ENCODE data around the gene TMEM219.

TMEM219 gene

GRCh38 chr16:29983420-29984136 lies 21.7 kb downstream of the TMEM219 start:
- no peak for DNase-seq

DNA sequence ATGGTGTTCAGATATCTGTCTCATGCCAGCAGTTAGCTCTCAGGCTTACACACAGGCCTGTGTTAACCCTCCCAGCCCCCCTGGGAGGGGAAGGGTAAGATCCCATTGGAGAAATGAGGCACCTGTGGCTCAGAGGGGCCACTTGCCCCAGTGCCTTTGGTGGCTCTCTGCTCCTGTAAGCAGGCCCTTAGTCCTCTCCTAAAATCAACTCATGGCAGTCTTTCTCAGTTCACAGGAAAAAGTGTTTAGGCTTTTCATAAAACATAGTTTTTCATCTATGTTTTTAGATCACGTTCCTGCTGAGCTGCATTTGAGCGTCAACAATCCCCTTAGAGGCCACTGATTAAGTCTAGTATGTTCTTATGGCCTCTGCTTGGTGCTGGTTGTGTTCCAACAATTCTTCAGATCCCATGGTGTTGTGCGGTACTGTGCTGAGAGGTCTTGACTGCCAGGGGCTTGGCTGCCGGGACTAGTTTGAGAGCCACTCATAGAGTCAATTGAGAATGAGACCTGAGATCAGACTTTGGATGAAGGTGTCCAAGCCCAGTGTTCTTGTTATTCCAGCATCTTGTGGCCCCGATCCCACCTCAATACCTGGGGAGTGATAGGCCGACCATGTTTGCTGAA lies 22.4 kb downstream of the TMEM219 start:
- no peak for DNase-seq

DNA sequence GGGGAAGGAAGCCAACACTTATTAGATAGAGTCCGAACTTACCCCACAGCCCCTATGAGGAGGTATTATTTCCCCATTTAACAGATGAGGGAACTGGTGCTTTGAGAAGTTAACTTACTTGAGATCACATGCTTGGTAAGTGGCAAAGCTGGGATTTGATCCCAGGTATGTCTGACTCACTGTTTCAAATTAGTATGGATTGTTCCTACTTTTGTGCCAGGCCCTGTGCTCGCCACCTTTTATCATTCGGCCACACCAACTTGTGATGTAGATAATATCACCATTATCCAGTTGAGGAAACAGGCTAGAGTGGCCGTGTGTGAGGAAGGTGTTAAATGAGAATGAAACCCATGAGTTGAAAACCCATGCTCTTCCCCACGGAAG lies 22.9 kb downstream of the TMEM219 start:
- no peak for DNase-seq

DNA sequence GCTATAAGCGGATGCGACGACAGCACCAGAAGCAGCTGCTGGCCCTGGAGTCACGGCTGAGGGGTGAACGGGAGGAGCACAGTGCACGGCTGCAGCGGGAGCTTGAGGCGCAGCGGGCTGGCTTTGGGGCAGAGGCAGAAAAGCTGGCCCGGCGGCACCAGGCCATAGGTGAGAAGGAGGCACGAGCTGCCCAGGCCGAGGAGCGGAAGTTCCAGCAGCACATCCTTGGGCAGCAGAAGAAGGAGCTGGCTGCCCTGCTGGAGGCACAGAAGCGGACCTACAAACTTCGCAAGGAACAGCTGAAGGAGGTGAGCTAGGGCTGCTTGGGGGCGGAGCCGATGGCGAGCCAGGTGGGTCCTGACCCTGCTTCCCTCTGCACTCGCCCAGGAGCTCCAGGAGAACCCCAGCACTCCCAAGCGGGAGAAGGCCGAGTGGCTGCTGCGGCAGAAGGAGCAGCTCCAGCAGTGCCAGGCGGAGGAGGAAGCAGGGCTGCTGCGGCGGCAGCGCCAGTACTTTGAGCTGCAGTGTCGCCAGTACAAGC lies 23.5 kb downstream of the TMEM219 start:
- DNase-seq, result no peak

GRCh38 chr16:29986231-29986630 lies 24.4 kb downstream of the TMEM219 start:
- no peak for DNase-seq

- no peak for DNase-seq
Measured at GRCh38 chr16:29986931-29987330, 25.1 kb downstream of the TMEM219 start.

GRCh38 chr16:29987371-29988085 lies 25.6 kb downstream of the TMEM219 start:
- DNase-seq, result no peak

GRCh38 chr16:29988346-29989075 lies 26.6 kb downstream of the TMEM219 start:
- no peak for DNase-seq

- no peak for DNase-seq
Measured at GRCh38 chr16:29989111-29989858, 27.4 kb downstream of the TMEM219 start.

- no peak for DNase-seq
Measured at GRCh38 chr16:29990034-29990433, 28.2 kb downstream of the TMEM219 start.

- no peak for DNase-seq
Measured at GRCh38 chr16:29990883-29991570, 29.1 kb downstream of the TMEM219 start.

DNA sequence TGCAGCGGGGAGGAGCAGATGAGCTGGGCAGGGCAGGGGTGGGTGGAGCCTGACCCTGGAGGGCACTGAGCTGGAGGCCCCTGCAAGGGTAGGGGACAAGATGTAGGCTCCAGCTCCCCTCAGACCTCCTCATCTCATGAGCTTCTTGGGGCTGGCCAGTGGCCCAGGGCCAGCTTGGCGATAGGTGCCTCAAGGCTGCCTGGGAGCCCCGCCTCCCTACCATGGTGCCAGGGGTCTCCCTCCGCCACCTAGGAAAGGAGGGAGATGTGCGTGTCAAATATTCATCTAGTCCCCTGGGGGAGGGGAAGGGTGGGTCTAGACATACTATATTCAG lies 29.7 kb downstream of the TMEM219 start:
- DNase-seq, result no peak

GRCh38 chr16:29992344-29992967 lies 30.6 kb downstream of the TMEM219 start:
- no peak for DNase-seq

- no peak for DNase-seq
Measured at GRCh38 chr16:29993191-29993902, 31.5 kb downstream of the TMEM219 start.

DNA sequence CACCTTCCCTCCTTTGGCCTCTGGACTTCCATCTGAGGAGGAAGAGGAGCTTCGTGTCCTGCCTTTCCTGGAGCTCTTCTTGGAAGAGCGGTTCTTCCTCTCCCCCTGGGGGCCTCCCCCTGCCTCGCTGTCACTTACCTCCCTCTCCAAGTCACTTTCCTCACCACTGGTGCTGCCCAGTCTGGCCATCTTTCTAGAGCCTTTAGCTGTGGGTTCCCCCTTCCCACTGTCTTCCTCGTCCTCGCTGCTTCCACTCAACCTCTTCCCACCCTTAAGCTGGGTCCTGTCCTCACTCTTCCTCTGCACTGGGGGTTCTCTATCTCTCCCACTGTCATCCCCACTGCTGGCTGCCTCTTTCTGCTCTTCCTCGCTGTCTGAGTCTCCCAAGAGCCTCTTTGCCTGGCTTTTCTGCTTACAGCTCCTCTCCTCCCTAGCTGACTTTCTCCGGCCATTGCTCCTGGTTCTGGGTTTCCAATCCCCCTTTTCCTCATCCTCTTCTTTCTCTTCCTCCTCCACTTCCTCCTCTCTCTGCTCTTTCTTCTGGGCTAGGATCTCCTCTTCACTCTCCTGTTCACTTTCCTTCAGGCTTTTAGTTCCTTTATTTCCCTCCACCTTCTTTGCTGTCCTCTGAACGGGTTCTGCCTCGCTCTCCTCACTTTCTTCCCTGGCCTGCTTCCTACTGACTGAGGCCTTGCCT lies 32.2 kb downstream of the TMEM219 start:
- DNase-seq, result no peak

DNA sequence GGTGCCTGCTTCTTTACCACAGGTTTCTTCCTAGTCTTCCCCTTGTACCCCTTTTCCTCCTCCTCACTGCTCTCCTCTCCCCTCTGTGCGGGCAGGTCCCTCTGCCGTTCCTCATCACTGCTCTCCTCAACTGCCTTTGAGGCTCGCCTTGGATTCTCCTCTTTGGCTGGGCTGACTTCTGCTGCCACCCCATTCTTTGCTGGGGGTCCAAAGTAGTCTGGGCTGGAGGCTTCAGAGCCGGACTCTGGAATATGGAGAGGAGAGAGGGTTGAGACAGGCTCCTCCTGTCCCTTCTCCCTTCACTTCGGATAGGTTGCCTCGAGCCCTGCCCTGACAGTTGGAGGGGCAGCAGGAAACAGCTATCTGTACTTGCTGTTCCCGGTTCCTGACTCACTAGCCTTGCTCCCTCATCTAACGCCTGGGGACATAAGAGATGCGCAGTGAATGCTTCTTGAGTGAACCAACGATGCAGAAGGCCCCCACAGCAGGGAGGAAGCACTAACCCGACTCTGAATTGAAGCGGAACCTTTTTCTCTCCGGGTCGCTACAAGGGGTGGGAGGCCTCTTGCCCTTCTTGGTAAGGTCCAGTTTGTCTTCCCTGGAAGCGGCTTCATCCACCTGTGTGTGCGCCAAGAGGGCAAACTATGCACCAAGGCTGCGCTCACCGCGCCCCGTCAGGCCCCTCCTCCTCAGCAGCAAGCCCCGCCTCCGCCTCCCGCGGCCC lies 32.9 kb downstream of the TMEM219 start:
- DNase-seq, result no peak

DNA sequence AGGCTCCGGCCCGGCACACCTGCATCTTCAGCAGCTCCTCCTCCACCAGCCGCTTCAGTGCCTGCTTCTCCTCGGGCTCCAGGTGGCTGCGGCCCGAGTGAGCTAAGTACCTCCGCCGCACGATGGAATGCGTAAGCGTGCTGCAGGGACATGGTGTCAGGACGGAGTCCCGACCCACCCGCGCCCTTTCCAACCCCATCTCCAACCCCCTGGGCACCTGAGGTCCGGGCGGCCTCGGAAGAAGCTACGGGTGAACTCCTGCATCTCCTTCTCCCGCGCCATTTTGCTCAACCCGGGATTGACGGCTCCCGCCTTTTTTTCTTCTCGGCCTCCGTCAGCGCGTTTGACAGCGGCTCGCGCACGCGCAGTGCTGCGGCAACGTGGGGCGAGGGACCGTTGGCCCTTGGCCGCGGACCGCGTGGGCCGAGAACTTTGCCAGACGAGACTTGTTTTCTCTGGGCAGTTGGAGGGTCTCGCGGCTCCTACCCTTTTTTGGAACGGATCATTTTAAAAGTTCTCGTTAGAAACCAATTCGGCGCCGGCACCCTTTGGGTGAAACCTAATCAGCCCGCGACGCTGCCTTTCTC lies 33.5 kb downstream of the TMEM219 start, which contains the start of gene HIRIP3:
HIRIP3 (minus strand) TSS at position 294 of the 587 bp plus-strand sequence; CDS start at position 282, 12 bp downstream.
- peak; percentile 58 for DNase-seq

GRCh38 chr16:29995911-29996765 lies 34.3 kb downstream of the TMEM219 start, which contains the start of gene INO80E:
Gene INO80E (plus strand): TSS chr16:29996241. CDS start chr16:29996311, 70 bp downstream.
- DNase-seq, result peak; percentile 90

Measured in NCI-H1694 treated with DMSO at 0.1 percent for 48 hours (cell line).